ENCODE results near the gene TMEM219.
A peak's percentile ranks its signal among the peaks of the same experiment; 100 is the strongest.

TMEM219 gene

GRCh38 chr16:29974291-29975133 lies 12.6 kb downstream of the TMEM219 start:
- Histone ChIP-seq H3K4me3 (ENCODE audit: low read length) (peak overlapping the region; percentile 89), H3K9me3 (replicated peaks; ENCODE audit: low read length) (no peaks in the 10 kb centered on the region), H3K9ac (ENCODE audit: low read depth, low read length) (peak overlapping the region; percentile 95), H3K27me3 (ENCODE audit: control insufficient read depth, insufficient read depth, low read length) (no peaks in the 10 kb centered on the region), H3K4me2 (ENCODE audit: low read length) (peak overlapping the region; percentile 88), H3K4me1 (ENCODE audit: control insufficient read depth, insufficient read depth, low read length) (peaks cover 31% of the 10 kb centered on the region), H3K36me3 (ENCODE audit: insufficient read depth, low read length) (peaks cover 37% of the 10 kb centered on the region)

GRCh38 chr16:29975134-29975538 lies 13.3 kb downstream of the TMEM219 start:
- Histone ChIP-seq H3K4me2 (ENCODE audit: low read length) (peak overlapping the region; percentile 88), H3K27me3 (ENCODE audit: control insufficient read depth, insufficient read depth, low read length) (no peaks in the 10 kb centered on the region), H3K9ac (ENCODE audit: low read depth, low read length) (peak overlapping the region; percentile 95), H3K4me1 (ENCODE audit: control insufficient read depth, insufficient read depth, low read length) (peaks cover 31% of the 10 kb centered on the region), H3K9me3 (replicated peaks; ENCODE audit: low read length) (no peaks in the 10 kb centered on the region), H3K36me3 (ENCODE audit: insufficient read depth, low read length) (peaks cover 41% of the 10 kb centered on the region), H3K4me3 (ENCODE audit: low read length) (peak overlapping the region; percentile 89)

- Histone ChIP-seq H3K36me3 (ENCODE audit: insufficient read depth, low read length) (peaks cover 49% of the 10 kb centered on the region), H3K4me1 (ENCODE audit: control insufficient read depth, insufficient read depth, low read length) (peaks cover 31% of the 10 kb centered on the region), H3K4me3 (ENCODE audit: low read length) (peak overlapping the region; percentile 89), H3K27me3 (ENCODE audit: control insufficient read depth, insufficient read depth, low read length) (no peaks in the 10 kb centered on the region), H3K9me3 (replicated peaks; ENCODE audit: low read length) (no peaks in the 10 kb centered on the region), H3K4me2 (ENCODE audit: low read length) (peak overlapping the region; percentile 88), H3K9ac (ENCODE audit: low read depth, low read length) (peak overlapping the region; percentile 95)
These were observed 14.1 kb downstream of the TMEM219 start for GRCh38 chr16:29975811-29976511.

GRCh38 chr16:29977063-29977825 lies 15.4 kb downstream of the TMEM219 start:
- Histone ChIP-seq H3K9ac (ENCODE audit: low read depth, low read length) (no peak overlapping the region), H3K27me3 (ENCODE audit: control insufficient read depth, insufficient read depth, low read length) (no peaks in the 10 kb centered on the region), H3K4me1 (ENCODE audit: control insufficient read depth, insufficient read depth, low read length) (peaks cover 31% of the 10 kb centered on the region), H3K4me3 (ENCODE audit: low read length) (peak overlapping the region; percentile 89), H3K4me2 (ENCODE audit: low read length) (peak overlapping the region; percentile 88), H3K9me3 (replicated peaks; ENCODE audit: low read length) (no peaks in the 10 kb centered on the region), H3K36me3 (ENCODE audit: insufficient read depth, low read length) (peaks cover 58% of the 10 kb centered on the region)

- H3K4me1 ChIP-seq (ENCODE audit: control insufficient read depth, insufficient read depth, low read length): peaks cover 30% of the 10 kb centered on the region
- H3K27me3 ChIP-seq (ENCODE audit: control insufficient read depth, insufficient read depth, low read length): no peaks in the 10 kb centered on the region
- H3K4me2 ChIP-seq (ENCODE audit: low read length): no peak overlapping the region
- H3K9ac ChIP-seq (ENCODE audit: low read depth, low read length): no peak overlapping the region
- no peak overlapping the region for H3K4me3 ChIP-seq (ENCODE audit: low read length)
- peaks cover 58% of the 10 kb centered on the region for H3K36me3 ChIP-seq (ENCODE audit: insufficient read depth, low read length)
- H3K9me3 ChIP-seq (replicated peaks; ENCODE audit: low read length): no peaks in the 10 kb centered on the region
These were observed 16.2 kb downstream of the TMEM219 start for GRCh38 chr16:29978081-29978480.

GRCh38 chr16:29978564-29979270 lies 16.8 kb downstream of the TMEM219 start:
- H3K27me3 ChIP-seq (ENCODE audit: control insufficient read depth, insufficient read depth, low read length): no peaks in the 10 kb centered on the region
- H3K4me3 ChIP-seq (ENCODE audit: low read length): no peak overlapping the region
- H3K4me2 ChIP-seq (ENCODE audit: low read length): no peak overlapping the region
- H3K9me3 ChIP-seq (replicated peaks; ENCODE audit: low read length): no peaks in the 10 kb centered on the region
- H3K9ac ChIP-seq (ENCODE audit: low read depth, low read length): no peak overlapping the region
- peaks cover 27% of the 10 kb centered on the region for H3K4me1 ChIP-seq (ENCODE audit: control insufficient read depth, insufficient read depth, low read length)
- peaks cover 63% of the 10 kb centered on the region for H3K36me3 ChIP-seq (ENCODE audit: insufficient read depth, low read length)

GRCh38 chr16:29982560-29983419 lies 20.9 kb downstream of the TMEM219 start:
- Histone ChIP-seq H3K36me3 (ENCODE audit: insufficient read depth, low read length) (peaks cover 100% of the 10 kb centered on the region), H3K4me1 (ENCODE audit: control insufficient read depth, insufficient read depth, low read length) (no peaks in the 10 kb centered on the region), H3K4me3 (ENCODE audit: low read length) (no peak overlapping the region), H3K27me3 (ENCODE audit: control insufficient read depth, insufficient read depth, low read length) (no peaks in the 10 kb centered on the region), H3K4me2 (ENCODE audit: low read length) (no peak overlapping the region), H3K9me3 (replicated peaks; ENCODE audit: low read length) (no peaks in the 10 kb centered on the region), H3K9ac (ENCODE audit: low read depth, low read length) (no peak overlapping the region)

GRCh38 chr16:29983420-29984136 lies 21.7 kb downstream of the TMEM219 start:
- Histone ChIP-seq H3K27me3 (ENCODE audit: control insufficient read depth, insufficient read depth, low read length) (no peaks in the 10 kb centered on the region), H3K36me3 (ENCODE audit: insufficient read depth, low read length) (peaks cover 100% of the 10 kb centered on the region), H3K9ac (ENCODE audit: low read depth, low read length) (no peak overlapping the region), H3K4me3 (ENCODE audit: low read length) (no peak overlapping the region), H3K4me1 (ENCODE audit: control insufficient read depth, insufficient read depth, low read length) (no peaks in the 10 kb centered on the region), H3K4me2 (ENCODE audit: low read length) (no peak overlapping the region), H3K9me3 (replicated peaks; ENCODE audit: low read length) (no peaks in the 10 kb centered on the region)

- H3K4me1 ChIP-seq (ENCODE audit: control insufficient read depth, insufficient read depth, low read length): no peaks in the 10 kb centered on the region
- H3K4me3 ChIP-seq (ENCODE audit: low read length): no peak overlapping the region
- H3K27me3 ChIP-seq (ENCODE audit: control insufficient read depth, insufficient read depth, low read length): no peaks in the 10 kb centered on the region
- peaks cover 100% of the 10 kb centered on the region for H3K36me3 ChIP-seq (ENCODE audit: insufficient read depth, low read length)
- no peak overlapping the region for H3K9ac ChIP-seq (ENCODE audit: low read depth, low read length)
- H3K4me2 ChIP-seq (ENCODE audit: low read length): no peak overlapping the region
- H3K9me3 ChIP-seq (replicated peaks; ENCODE audit: low read length): no peaks in the 10 kb centered on the region
These were observed 22.4 kb downstream of the TMEM219 start for GRCh38 chr16:29984137-29984763.

All from skeletal muscle satellite cell (primary cell).